Left lung (tissue), 14 donors: ENCODE data around the gene CPLANE2. TPM values are rescaled to one million over a fixed set of nuclear protein-coding genes. Genes with fewer than 3 reads are reported as not detected.

ENCODE experiments used
- ATAC-seq: fragments of 200-7000 bp; cut with Tn5 transposase; one replicate; pipeline ENCODE4 v1.9.1; 2020; ENCODE audit warnings: moderate library complexity
- DNase-seq, 4 donors: peaks; one replicate each; pipeline ENCODE4 v3.0.0-alpha.2; 2013 to 2020
- H3K27ac ChIP-seq, 2 donors: fragments of 200-600 bp; sonication (generic) in 1 of 2; one replicate each; pipeline versions ENCODE4 v1.5.0 to v1.8.0; 2020 to 2021
- H3K27me3 ChIP-seq, 2 donors: fragments of 200-600 bp; sonication (generic) in 1 of 2; one replicate each; pipeline versions ENCODE4 v1.5.0 to v1.8.0; 2020 to 2021
- H3K36me3 ChIP-seq, 2 donors: fragments of 200-600 bp; sonication (generic) in 1 of 2; one replicate each; pipeline versions ENCODE4 v1.5.0 to v1.8.0; 2020 to 2021
- H3K4me1 ChIP-seq, 2 donors: fragments of 200-600 bp; one replicate each; pipeline ENCODE4 v1.8.0; 2021
- H3K4me3 ChIP-seq, 2 donors: fragments of 200-600 bp; sonication (generic) in 1 of 2; one replicate each; pipeline versions ENCODE4 v1.5.0 to v1.8.0; 2020 to 2021; ENCODE audit warnings: mild to moderate bottlenecking in 1 of 2
- H3K9me3 ChIP-seq, 2 donors: fragments of 200-600 bp; sonication (generic) in 1 of 2; one replicate each; pipeline versions ENCODE4 v1.5.0 to v1.8.0; 2020 to 2021
- intact Hi-C, 2 donors: fragments of 100-400 bp; cut with DNase I; formaldehyde crosslinking; loops; one replicate each; pipeline versions ENCODE4 v1.11.2 to v1.14.2; 2022
- long read RNA-seq, 12 donors: library from polyadenylated mRNA in 2 of 12; unstranded in 2 of 12; transcript quantifications; one replicate each; pipeline ENCODE4 v2.0.0 and lab custom pipeline, GENCODE V29; 2019 to 2026
- polyA plus RNA-seq, 6 donors: library from polyadenylated mRNA; unstranded; fragments of 120-200 nt; gene quantifications; one replicate each; pipeline ENCODE4 v1.2.1, GENCODE V29; 2013; ENCODE audit not compliant: insufficient read length in 6 of 6
- total RNA-seq, 2 donors: library from RNA; stranded (reverse); fragmentation: NEBNext Ultra II Directional; extraction: Animal tissue kit (Norgen Biotek cat#: 25700); gene quantifications; one replicate each; pipeline ENCODE4 v1.2.1, GENCODE V29; 2021
- TF ChIP-seq, protein P1 (sequence below), 2 donors: fragments of 200-600 bp; sonication (generic) in 1 of 2; IDR thresholded peaks; one replicate each; pipeline versions ENCODE4 v1.5.0 to v1.8.0; 2021; ENCODE audit warnings: antibody characterized with exemption in 2 of 2
- donor health status: DM: no; HTN: yes; CAD: no.
- donor health status: DM: no; HTN: no; CAD: no.

The CPLANE2 gene, protein sequence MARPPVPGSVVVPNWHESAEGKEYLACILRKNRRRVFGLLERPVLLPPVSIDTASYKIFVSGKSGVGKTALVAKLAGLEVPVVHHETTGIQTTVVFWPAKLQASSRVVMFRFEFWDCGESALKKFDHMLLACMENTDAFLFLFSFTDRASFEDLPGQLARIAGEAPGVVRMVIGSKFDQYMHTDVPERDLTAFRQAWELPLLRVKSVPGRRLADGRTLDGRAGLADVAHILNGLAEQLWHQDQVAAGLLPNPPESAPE
- total RNA-seq, result 1 to 10 TPM; 5.6 to 8.9 TPM
- polyA plus RNA-seq, result 1 to 10 TPM; 3.9 to 6.0 (median 4.9) TPM
- long read RNA-seq, donor 1, partial matches to known transcripts, result 0 of 2 reads
- long read RNA-seq, donor 1, other reads (novel, unspliced or antisense), result 0 of 2 reads
- long read RNA-seq, donor 2, result 0 reads
- long read RNA-seq, donor 3, partial matches to known transcripts, result 0 of 1 reads
- long read RNA-seq, donor 3, other reads (novel, unspliced or antisense), result 0 of 1 reads
- long read RNA-seq, donor 4, partial matches to known transcripts, result 0 of 2 reads
- long read RNA-seq, donor 4, other reads (novel, unspliced or antisense), result 2 of 2 reads
- long read RNA-seq, donor 5, partial matches to known transcripts, result 0 of 2 reads
- long read RNA-seq, donor 5, other reads (novel, unspliced or antisense), result 0 of 2 reads
- long read RNA-seq, donor 6, result 0 reads
- long read RNA-seq, donor 7, partial matches to known transcripts, result 0 of 1 reads
- long read RNA-seq, donor 7, other reads (novel, unspliced or antisense), result 0 of 1 reads
- long read RNA-seq, donor 8, result 0 reads
- long read RNA-seq, donor 9, result 0 reads
- long read RNA-seq, donor 10, result 0 reads
- long read RNA-seq, donor 11, partial matches to known transcripts, result 0 of 2 reads
- long read RNA-seq, donor 11, other reads (novel, unspliced or antisense), result 0 of 2 reads
- long read RNA-seq, donor 12, result 0 reads

DNA sequence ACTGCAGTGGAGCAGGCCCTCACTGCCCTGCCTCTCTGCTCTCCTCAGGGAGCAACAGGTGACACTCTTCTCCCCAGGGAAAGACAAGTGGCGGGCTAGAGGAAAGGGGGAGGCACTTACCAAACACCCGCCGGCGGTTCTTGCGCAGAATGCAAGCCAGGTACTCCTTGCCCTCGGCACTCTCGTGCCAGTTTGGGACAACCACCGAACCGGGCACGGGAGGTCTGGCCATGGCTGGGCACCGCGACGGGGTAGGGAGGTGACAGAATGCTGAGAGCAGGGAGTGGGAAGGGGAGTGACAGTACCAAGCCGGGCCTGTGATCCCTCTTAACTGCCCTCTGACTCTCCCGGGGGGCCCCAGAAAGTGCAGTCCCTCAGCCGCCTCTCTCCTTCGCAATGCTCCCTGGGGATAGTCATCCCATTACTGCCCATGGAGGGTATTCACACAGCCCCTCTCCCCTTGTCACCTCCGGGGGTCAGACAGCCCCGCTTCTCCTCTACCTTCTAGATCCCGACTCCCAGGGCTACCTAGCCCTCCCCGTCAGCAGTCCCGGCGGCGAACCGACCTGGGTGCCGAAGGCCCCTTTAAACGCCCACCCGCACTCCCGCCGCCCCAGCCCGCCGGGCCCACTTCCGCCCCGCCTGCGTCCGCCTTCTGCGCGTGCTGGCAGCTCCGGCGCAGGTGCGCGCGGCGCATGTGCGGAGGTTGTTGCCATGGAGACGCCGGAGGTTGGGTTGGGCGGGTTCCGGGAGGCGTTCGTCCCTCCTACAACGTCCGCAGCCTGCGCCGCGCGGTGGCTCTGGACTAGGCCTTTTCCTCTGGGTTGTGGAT lies at the start of gene CPLANE2:
Gene CPLANE2, minus strand, starts transcription at position 673 of the 832 bp plus-strand sequence. Its CDS starts 441 bp downstream, at position 232.
- Histone ChIP-seq H3K9me3 (no peaks in the 10 kb centered on the region), H3K27ac (peak within 1 kb of the TSS; percentile 76 to 86), H3K4me1 (peaks cover 15 to 21% of the 10 kb centered on the region in 2 donors), H3K4me3 (peak within 1 kb of the TSS; percentile 70 to 71), H3K36me3 (peaks cover 0 to 3% of the 10 kb centered on the region in 2 donors), H3K27me3 (no peaks in the 10 kb centered on the region)
- peak; percentile 88 to 99 (median 96) for DNase-seq
- ATAC-seq, result peak; percentile 95
- TF ChIP-seq, protein P1, sequence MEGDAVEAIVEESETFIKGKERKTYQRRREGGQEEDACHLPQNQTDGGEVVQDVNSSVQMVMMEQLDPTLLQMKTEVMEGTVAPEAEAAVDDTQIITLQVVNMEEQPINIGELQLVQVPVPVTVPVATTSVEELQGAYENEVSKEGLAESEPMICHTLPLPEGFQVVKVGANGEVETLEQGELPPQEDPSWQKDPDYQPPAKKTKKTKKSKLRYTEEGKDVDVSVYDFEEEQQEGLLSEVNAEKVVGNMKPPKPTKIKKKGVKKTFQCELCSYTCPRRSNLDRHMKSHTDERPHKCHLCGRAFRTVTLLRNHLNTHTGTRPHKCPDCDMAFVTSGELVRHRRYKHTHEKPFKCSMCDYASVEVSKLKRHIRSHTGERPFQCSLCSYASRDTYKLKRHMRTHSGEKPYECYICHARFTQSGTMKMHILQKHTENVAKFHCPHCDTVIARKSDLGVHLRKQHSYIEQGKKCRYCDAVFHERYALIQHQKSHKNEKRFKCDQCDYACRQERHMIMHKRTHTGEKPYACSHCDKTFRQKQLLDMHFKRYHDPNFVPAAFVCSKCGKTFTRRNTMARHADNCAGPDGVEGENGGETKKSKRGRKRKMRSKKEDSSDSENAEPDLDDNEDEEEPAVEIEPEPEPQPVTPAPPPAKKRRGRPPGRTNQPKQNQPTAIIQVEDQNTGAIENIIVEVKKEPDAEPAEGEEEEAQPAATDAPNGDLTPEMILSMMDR (IDR thresholded peaks at IDR 0.05), result no peak
- intact Hi-C loops, result no loop called here

DNA sequence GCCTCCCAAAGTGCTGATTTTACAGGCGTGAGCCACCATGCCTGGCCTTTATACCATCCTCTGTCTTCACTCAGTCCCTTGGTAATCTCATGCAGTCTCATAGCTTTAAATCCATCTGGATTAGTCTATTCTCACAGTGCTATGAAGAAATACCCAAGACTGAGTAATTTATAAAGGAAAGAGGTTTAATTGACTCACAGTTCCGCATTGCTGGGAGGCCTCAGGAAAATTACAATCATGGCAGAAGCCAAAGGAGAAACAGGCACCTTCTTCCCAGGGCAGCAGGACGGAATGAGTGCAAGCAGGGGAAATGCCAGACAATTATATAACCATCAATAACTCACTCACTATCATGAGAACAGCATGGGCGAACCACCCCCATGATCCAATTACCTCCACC lies 49.1 kb upstream of the CPLANE2 start:
- intact Hi-C loops, result no loop called here
- no peak overlapping the region for H3K4me3 ChIP-seq
- ATAC-seq (no peak), DNase-seq (no peak)
- H3K36me3 ChIP-seq, result peaks cover 0 to 15% of the 10 kb centered on the region in 2 donors
- H3K27ac ChIP-seq, result no peak overlapping the region
- no peaks in the 10 kb centered on the region for H3K27me3 ChIP-seq
- TF ChIP-seq, protein P1 (IDR thresholded peaks at IDR 0.05), result no peak
- no peaks in the 10 kb centered on the region for H3K9me3 ChIP-seq
- H3K4me1 ChIP-seq, result no peaks in the 10 kb centered on the region

DNA sequence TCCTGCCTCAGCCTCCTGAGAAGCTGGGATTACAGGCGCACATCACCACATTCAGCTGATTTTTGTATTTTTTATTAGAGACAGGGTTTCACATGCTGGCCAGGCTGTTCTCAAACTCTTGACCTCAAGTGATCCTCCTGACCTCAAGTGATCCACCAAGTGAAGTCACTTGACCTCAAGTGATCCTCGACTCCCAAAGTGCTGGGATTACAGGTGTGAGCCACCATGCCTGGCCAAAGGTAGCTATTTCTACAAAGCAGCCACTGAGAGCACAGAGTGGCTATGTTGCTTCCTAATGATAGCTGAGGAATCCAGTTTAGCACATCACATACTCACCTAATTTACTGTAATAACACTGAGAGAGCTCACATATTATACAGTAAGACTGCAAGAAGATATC lies 44.8 kb upstream of the CPLANE2 start:
- Histone ChIP-seq H3K9me3 (no peaks in the 10 kb centered on the region), H3K4me1 (peaks cover 0 to 10% of the 10 kb centered on the region in 2 donors), H3K36me3 (peaks cover 0 to 17% of the 10 kb centered on the region in 2 donors), H3K27ac (no peak overlapping the region), H3K27me3 (no peaks in the 10 kb centered on the region), H3K4me3 (no peak overlapping the region)
- peak; percentile 63 for ATAC-seq
- TF ChIP-seq, protein P1 (IDR thresholded peaks at IDR 0.05), result no peak
- DNase-seq, result no peak
- intact Hi-C loops, result no loop called here

DNA sequence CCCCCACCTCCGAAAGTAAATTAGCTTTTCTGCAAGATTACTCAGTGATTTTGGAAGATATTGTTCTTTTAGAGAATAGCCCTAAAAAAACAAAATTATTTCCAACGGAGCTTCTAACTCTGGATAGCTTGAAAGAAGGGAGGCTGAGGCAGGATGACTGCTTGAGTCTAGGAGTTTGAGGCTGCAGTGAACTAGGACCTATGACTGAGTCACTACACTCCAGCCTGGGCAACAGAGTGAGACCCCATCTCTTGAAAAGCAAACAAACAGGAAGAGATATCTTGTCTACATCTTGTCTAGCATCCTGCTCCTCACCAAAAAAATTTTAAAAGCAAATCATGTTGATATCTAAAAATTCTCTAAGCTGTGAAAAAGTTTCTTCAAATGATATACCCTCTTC lies 42.2 kb upstream of the CPLANE2 start:
- DNase-seq, result no peak
- Histone ChIP-seq H3K27me3 (no peaks in the 10 kb centered on the region), H3K36me3 (peaks cover 0 to 6% of the 10 kb centered on the region in 2 donors), H3K9me3 (no peaks in the 10 kb centered on the region), H3K27ac (no peak overlapping the region), H3K4me3 (no peak overlapping the region), H3K4me1 (peaks cover 0 to 10% of the 10 kb centered on the region in 2 donors)
- no peak for ATAC-seq
- intact Hi-C loops, result no loop called here
- TF ChIP-seq, protein P1 (IDR thresholded peaks at IDR 0.05), result no peak
